GM21360 (cell line): ENCODE measurements around the gene SND1.

Experiments
- ATAC-seq: cut with Tn5 transposase; IDR thresholded peaks from one replicate; pipeline ENCODE4 v1.9.1; 2021; ENCODE audit warnings: mild to moderate bottlenecking, moderate library complexity; ENCODE audit not compliant: unreplicated experiment

The SND1 gene

DNA sequence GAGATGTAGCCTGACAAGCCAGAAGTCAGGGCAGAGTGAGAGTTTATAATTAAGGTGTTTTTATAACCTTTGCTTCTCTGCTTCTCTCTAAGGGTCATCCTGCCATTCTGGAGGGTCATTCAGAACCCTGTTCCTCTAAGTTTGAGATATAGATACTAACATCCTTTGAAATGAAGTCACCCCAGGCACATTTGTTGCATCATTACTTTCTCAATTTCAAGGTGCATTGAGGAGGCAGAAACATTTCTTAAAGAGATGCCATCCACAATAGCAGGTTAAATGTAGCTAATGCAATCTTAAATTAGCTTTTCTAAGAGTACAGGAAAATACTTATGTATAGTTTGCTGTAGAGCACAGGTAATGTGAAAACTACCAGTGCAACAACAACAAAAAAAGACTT lies 272.9 kb downstream of the SND1 start:
- ATAC-seq, result no peak

DNA sequence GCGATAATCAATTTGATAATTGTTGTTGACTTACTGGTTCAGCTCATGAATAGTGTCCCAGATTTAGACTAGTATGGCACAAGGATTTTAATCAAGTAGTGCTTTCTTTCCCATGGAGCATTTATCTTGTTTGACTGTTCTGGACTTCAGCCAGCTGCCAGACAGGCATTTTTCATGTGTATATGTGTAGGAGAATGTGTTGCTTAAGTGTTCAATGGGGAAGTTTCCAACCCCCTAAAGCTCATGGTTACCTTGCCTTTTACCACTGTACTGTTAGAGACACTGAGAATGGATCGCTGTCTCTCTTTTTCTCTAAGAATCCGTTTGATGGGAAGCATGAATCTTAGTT lies 275.3 kb downstream of the SND1 start:
- peak; percentile 5 for ATAC-seq

DNA sequence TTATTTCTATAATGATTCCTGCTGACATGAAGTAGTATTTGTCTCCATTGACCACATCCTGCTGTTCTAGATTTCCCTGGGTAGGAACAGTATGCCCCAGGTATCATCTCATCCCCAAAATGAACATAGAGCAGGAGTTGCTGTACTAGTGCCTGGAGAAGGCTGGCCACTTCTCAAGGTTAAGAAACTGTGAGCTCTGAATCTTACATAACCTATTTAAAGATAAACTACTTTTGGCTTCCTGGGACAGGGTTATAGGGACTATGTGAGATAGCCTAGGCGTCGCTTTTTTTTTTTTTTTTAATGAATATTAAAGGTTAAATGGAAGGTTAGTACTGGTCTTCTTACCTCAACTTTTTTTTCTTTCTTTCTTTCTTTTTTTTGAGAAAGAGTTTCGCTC lies 276.2 kb downstream of the SND1 start:
- ATAC-seq, result no peak

DNA sequence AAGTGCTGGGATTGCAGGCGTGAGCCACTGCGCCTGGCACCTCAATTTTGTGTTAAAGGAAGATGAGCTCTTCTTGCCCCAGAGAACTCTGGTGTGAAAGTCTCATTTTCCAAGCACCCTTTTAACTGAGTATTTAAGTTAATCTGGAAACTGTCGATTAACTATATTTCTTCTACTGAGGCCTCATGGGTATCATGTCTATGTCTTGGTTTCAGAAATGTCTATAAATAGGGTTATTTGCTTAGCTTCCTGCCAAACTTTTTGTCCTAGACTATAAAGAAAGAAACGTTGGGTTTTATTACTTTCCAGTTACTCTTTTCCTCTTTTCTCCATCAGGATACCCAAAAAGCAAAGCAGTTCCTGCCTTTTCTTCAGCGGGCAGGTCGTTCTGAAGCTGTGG lies 276.9 kb downstream of the SND1 start:
- ATAC-seq, result no peak

DNA sequence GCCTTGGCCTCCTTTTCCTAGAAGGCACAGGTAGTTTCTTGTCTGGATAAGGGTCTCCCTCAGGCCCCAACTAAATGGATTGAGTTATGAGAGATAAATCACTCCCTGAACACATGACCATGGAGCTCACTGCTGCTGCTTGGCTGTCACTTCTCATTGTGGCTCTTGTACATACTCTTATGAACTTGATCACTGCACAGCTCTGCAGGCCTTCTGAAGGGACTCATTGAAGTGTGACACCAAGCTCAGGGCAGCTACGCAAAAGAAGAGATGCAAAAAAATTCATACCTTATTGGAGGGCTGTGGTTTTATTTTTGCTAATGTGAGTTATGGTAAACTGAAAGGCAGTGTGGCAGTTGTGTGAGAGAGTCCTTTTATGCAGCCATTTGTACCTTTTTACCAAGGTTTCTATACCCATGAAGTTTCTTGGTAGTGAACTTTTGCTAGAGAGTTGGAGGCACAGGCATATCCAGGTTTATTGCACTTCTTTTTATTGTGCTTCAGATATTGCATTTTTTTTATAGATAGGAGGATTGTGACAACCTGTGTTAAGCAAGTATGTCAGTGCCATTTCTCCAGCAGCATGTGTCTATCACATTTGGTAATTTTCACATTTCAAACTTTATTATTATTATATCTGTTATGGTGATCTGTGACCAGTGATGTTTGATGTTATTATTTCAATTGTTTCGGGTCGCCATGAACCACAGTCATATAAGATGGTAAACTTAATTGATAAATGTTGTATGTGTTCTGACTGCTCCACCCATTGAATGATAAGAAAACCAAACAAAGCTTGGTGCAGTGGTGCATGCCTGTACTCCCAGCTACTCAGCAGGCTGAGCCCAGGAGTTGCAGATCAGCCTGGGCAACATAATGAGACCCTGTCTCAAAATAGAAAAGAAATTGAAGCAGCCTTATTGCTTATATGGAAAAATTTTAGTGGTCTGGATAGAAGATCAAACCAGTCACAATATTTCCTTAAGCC lies 278.6 kb downstream of the SND1 start:
- peak; percentile 53 for ATAC-seq

DNA sequence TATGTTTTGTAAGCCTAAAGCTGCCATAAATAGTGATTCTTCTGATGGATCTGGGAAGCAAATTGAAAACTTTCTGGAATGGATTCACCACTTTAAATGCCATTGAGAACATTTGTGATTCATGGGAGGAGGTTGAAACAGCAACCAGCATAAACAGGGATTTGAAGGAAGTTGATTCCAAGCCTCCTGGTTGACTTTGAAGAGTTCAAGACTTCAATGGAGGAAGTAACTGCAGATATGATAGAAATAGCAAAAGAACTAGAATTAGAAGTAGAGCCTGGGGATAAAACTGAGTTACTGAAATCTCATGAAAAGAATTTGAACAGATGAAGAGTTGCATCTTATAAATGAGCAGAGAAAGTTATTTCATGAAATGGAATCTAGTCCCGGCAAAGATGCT lies 280.1 kb downstream of the SND1 start:
- no peak for ATAC-seq

DNA sequence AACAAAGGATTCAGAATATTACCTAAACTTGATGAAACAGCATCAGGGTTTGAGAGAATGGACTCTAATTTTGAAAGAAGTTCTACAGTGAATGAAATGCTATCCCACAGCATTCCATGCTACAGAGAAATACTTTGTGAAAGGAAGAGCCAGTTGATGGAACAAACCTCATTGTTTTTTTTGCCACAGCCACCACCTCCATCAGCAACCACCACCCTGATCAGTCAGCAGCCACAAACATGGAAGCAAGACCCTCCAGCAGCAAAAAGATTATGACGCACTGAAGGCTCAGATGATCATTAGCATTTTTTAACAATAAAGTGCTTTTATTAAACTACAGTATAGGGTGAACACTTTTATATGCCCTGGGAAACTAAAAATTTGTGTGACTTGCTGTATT lies 280.5 kb downstream of the SND1 start:
- ATAC-seq, result no peak

DNA sequence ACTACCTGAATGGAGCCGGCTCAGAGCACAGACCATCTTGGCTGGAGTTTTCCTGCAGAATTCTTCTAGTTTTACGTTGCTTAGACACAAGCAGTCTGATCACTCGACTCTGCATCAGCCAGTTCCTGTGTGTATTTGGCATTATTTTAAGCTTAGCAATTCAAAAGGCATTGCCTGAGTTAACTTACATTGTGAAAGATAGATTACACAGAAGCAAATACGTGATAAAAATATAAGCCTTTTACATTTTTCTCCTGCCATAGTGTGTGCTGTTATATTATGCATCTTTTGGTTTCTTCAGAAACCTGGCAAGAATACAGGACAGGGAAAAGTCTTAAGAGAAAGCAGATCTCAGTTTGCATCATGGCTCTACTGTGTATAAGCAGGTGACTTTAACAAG lies 281.2 kb downstream of the SND1 start:
- ATAC-seq, result no peak

DNA sequence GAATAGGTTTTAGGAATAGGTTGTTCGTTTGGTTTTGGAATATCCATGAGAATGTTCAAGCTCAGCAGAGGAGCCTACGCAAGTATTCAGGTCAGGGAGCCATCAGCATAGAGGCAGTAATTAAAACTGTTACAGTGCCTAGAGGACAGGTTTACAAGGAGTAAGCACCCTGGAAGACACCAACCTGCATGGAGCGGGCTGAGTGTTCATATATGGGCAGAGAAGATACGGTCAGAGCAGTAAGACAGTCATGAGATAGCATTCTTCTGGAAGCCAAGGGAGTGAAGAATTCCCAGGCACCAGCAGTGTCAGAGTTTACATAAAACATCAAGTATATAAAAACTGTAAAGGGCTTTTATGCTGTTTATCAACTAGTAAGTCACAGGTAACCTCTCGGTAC lies 282.7 kb downstream of the SND1 start:
- ATAC-seq, result no peak

DNA sequence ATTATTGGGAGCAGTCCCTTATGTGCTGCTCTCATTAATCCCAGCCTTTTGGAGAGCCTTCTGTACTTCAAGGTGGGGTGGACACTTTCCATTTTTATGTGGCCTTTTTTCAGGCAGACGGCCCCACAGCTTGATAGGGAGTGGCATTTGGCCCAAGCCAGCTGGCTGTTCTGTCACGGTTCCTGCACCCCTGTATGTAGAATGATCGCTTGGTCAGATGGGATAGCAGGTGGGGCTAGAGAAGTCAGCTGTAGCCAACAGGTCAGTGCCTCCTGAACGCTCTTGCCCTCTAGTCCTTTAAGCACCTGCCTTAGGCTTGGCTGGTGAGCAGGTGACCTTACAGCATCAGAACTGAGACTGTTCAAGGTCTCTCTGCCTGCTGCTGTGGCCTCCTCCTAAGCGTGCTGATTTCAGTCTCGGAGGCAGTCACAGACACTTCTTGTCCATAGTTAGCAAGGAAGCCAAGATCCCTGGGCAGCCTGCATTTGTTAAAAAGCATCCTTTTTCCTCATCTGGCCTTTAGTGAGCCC lies 283.9 kb downstream of the SND1 start:
- ATAC-seq, result no peak

DNA sequence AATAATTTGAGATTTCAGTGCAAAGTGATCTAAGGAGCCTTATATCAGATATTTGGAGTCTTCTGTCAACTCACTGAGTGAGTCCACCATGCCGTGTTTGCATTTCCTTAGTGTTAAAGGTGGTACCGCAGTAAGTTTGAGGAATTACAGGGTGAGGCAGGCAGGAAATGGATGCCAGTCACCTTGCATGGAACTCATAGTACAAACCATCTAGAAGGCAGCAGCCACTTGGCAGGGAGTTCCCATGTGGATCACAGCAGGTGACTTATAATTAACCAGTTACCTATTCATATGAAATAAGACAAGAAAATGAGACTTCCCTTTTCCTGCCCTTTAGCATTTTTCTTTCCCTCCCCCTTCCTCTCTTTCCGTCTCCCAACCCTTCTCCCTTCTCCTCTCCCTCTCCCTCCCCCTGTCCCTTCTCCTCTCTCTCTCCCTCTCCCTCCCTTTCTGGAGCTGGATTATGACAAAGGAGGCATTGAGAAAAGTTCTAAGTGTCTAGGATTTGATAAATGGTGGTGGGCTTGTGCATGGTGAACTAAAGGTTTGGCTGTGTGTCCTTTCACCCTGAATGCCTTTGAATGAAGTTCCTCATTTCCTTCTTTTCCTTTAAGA lies 285.2 kb downstream of the SND1 start:
- no peak for ATAC-seq

DNA sequence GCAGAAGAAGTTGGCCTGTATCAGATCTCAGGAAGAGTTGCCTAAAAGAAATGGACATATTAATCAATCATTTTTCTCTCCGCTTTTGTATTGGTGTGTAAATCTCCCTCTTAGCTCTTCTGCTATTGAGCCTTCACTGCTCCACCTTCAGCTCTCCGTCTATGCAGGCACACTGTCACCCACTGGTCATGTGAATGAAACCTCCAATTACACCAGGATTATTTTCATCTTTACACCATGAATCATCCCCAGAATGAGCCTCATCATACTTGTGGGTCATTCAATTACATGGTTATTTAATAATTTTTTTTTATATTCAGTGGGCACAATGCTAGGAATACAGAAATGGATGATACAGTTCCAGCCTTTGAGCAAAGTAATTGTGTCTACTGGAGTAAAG lies 286.6 kb downstream of the SND1 start:
- ATAC-seq, result no peak

DNA sequence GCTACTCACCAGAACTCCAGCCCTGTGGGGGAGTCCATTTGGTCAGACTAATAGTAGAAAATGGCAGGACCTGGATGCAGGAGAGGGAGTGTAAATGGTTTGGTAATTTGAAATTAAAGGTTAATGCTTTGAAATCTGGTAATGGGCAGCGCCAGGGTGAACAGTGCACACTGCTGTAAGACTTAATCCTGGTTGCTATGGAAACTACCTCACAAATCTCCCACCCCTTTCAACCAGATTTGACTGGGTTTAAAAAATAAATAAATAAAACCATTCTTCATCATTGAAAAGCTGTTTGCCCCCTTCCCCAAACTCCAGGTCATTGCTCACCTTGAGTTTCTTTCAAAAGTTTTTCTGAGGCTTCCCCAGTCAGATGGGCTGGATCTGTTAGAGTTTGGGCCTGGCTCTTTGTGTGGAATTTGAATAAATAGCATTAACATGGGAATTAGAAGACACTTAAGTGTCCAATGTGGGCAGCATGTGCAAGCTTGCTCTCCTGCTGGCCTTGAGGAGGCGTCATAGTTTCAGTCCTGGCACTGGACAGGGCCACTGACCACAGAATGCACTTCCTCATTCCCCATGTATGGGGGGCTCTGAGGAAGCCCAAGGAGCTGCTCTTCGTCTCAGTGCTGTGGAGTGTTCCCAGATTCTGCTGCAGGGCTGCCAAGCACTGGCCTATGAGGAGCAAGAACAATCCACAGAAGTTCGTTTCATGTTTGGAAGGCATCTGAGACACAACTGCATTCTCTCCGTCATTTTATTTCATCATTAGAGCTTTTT lies 288.6 kb downstream of the SND1 start:
- ATAC-seq, result no peak

DNA sequence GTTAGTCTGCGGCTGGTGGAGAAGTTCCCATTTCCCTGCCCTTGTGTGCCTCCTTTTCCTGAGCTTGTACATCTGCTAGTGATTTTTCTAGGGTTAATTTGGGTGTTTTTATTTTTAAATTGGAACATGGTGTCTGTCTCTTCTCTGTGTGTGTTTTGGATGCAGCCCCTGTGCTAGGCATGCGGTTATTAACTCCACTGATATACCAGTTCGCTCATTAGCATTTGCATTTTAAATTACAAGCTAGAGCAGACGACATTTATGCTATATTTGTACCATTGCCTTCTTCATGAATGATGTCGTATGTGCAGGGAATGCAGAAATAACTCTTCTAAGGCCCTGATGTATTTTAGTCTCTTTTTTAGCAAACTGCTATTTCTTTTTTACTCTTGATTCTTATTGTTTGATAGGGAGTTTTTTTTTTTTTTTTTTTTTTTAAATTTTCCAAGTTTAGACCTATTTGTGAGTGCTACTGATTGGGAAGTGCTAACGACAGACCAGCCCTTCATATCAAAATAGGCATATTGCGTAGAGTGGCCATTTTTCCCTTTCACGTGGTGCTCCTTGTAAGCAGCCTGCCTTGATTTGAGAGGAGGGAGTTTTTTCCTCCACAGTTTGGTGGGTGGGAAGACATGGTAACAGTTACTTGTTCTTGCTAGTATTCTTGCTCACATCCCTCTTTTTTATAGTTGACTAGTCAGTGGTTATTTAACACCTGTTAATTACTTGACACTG lies 289.6 kb downstream of the SND1 start:
- no peak for ATAC-seq

DNA sequence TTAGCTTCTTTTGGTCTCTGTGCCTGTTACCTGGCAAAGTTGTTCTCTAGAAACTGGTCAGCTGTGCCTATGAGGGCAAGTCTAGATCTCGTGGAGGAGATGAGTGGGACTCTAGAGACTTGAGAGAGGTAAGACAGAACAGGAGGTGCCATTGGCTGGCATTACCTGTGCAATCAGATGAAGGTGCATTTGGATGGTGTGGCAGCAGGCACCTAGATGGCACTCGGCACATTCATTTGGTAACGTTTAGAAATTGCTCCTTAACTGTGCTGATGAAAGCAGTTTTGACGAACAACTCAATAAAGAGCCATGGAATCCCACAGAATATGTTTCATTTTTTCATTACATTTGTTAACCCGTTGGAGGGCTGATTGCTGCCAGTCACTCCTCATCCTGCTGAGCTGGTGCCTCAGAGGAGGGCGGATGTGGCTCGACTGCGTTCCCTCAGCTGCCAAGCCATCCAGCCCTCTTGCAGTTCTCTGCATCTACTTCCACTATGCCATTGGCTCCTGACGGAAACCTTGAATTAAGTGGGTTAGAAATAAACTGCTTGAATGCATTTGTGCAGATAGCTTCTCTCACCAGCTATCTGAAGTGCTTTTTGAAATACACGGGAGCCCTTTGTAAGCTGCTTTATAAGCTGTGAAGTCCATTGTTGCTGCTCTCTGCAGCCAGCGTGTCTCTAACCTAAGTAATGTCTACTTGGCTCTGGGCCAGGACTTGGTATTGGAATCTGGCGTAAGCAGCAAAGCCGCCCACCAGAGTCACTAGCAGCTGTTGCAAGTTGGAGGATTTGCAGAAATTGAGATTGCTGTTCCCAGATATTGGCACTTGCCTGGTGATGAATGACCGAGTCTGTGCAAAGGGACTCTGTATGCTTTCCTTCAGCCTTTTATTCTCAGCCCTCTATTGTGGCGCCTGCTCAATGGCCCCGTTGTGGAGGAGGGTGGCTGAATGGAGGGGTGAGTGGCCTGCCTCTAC lies 291.8 kb downstream of the SND1 start:
- ATAC-seq, result no peak

DNA sequence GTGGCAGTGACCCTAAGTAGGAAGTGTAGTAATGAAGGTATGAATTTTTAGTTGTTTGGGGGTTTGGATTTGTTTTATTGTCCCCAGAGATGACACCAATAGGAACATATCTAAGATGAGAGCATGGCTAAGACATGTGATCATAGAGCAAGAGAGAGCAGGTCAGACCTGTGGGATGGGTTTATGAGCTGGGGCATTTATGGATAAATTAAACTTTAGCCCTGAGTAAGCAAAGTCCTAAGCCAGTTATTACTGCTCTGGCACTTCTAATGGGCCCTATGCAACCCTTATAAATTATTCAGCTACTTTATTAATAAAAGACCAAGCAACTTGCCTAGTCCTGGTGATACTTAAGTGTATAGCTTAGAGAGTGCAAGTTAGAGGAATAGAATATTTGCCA lies 294.1 kb downstream of the SND1 start:
- no peak for ATAC-seq

DNA sequence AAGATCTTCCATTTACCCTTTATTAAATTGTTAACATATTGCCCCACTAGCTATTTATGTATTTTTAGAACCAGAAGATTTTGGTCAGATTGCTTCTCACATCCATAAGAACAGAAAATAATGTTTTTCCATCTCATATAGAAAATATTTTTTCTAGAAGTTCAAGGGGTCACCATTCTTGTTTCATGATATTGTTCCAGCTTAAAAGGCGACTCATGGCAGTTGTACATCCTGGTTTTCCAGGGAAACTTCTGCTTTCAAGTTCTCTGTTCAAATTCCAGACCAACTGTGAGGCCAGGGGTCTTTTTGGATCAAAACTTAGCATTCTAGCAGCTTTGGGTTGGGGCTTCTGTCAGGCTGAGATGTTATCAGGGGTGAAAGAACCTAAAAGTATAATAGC lies 294.9 kb downstream of the SND1 start:
- ATAC-seq, result no peak

DNA sequence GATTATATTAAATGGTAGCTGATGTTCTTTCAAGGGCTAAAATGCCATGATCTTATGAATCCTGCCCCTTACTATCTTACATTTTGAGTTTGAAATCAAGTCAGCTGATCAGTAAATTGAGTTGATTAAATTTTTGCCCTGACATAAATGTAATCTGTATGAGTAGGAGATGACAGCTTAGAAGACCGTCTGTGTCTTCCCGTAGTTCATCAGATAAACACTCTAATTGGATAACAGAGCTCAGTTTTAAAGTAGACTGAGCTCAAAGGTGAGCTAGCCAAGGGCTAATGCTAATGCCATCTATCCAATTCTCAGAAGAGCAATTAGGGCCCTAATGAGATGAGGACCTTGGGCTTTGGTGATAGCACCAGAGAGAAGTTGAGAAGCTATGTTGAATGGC lies 296.3 kb downstream of the SND1 start:
- no peak for ATAC-seq

DNA sequence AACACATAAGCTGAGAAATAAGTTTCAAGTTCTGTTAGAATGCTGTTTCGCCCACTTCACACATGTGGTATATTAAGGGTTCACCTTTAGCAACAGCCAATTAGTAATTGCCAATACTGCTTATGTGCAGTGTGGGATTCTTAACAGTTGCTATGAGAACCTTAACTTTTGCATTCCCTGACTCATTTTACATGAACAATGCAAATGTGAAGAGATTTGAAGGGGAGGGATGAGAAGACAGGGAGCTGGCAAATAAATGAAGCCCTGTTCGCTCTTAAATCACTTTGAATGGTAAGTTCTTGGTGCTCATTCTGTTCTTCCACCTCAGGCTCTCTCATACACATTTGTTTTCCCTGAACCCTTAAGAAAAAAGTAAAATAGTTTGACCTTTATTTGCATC lies 296.9 kb downstream of the SND1 start:
- ATAC-seq, result no peak

DNA sequence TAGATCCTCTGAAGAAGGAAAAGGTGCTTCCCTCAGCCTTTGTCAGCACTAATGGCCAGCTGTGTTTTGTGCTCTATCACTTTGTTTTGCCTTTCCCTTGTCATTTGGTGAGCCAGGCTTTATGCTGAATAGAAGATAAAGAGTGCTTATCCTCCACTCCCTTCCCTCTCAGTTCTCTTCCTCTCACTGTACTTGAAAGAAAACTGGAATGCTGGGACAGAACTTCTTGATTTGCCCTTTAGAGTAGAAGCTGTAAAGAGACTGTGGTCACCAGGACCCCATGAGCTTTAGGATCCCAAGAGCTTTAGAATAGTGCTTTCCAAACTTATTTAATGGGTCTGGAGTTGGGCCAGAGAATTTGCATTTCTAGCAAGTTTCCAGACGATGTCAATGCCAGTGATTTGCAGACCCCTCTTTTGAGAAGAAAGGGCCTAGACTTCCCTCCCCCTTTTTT lies 297.8 kb downstream of the SND1 start:
- ATAC-seq, result no peak
